ENCODE results near the gene AGMO.
"Not testable (repeated sequence)": the region's sequence is repeated elsewhere in the genome, so short reads cannot be mapped to it uniquely, and the experiment has no call there.

AGMO gene

DNA sequence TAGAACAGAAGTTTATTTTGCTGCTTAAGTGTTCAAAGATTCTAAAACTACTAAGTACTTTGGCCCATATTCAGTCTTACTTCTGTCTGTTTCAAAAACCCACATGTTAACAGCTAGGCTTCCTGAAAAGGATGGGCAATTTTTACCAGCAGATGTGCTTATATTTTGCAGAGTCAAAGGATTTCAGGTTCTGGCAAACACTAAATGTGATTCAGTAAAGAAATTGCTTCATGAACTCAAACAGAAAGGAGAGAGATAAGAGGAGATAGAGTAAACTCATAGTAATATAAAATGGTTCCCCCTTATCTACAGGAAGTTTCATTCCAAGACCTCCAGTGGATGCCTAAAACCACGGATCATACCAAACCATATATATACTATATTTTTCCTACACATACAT is 248.5 kb downstream of the AGMO start:
- Mint-ChIP-seq H3K36me3 (ENCODE audit: low read depth) (no peaks in the 10 kb centered on the region), H3K4me3 (no peak overlapping the region), H3K4me1 (ENCODE audit: low read depth) (no peaks in the 10 kb centered on the region)

DNA sequence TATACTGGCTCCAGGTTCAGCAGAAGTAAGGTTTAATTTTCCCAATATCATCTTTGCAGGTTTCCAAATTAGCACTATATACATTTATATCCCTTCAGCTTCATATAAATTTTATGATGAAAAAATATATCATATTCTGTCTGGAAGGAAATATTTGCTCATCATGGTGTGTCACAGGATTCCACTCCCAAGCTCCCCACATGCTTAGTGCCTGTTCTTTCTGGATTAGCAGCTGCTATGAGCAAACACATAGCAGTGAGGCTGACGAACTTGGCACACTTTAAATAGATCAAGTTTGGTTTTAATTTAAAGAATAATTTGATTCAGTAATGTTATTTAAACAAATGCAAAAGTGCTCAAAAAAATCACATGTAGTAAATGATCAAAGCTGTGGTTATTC is 251.9 kb downstream of the AGMO start:
- Mint-ChIP-seq H3K4me1 (ENCODE audit: low read depth) (no peaks in the 10 kb centered on the region), H3K4me3 (no peak overlapping the region), H3K9me3 (no peaks in the 10 kb centered on the region), H3K36me3 (ENCODE audit: low read depth) (no peaks in the 10 kb centered on the region), H3K27me3 (no peaks in the 10 kb centered on the region), H3K27ac (no peak overlapping the region)
- intact Hi-C loops (cut with micrococcal nuclease), result no loop called here

More for the DNA sequence above, 248.5 kb downstream of the AGMO start:
- no peaks in the 10 kb centered on the region for H3K9me3 Mint-ChIP-seq
- no peaks in the 10 kb centered on the region for H3K27me3 Mint-ChIP-seq
- intact Hi-C loops (cut with micrococcal nuclease), result no loop called here
- H3K27ac Mint-ChIP-seq, result no peak overlapping the region

DNA sequence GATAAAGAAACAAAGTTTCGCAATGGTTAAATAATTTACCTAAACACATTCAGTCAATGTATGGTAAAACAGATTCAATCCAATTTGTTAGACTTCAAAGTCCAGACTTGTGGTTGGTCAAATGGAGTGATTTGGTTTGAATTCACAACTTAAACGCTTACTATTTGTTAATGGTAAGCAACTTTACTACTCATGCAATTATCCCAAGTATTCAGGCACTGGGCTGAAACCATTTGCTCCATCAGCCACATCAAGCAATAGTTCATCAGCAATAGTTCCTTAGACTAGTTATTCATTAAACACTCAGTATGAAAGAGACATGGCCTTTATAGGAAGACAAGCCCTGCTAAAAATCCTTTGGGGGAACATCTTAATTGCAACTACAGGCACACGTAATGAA is 253.0 kb downstream of the AGMO start:
- H3K4me1 Mint-ChIP-seq (ENCODE audit: low read depth), result no peaks in the 10 kb centered on the region
- intact Hi-C loops (cut with micrococcal nuclease), result no loop called here
- H3K27me3 Mint-ChIP-seq, result no peaks in the 10 kb centered on the region
- no peaks in the 10 kb centered on the region for H3K9me3 Mint-ChIP-seq
- no peak overlapping the region for H3K4me3 Mint-ChIP-seq
- H3K36me3 Mint-ChIP-seq (ENCODE audit: low read depth), result no peaks in the 10 kb centered on the region
- H3K27ac Mint-ChIP-seq, result no peak overlapping the region

DNA sequence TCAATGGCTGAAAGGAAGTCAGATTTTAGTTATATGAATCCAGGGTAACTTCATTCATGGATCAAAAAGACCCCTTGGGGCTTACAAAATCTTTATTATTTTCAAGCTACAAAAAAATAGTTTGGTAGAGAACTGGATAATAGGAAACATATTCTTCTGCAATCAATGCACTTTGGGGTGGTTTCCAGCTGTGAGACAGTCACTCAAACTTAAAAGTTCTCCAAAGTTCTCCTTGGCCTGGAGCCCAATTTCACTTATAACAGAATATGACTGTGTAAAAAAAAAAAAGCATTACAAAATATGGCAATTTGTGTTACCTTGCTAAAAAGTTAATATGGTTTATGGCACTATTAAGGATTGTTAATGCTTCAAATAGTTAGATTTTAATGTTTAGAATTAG is 255.5 kb downstream of the AGMO start:
- intact Hi-C loops (cut with micrococcal nuclease), result no loop called here
- H3K4me1 Mint-ChIP-seq (ENCODE audit: low read depth), result no peaks in the 10 kb centered on the region

DNA sequence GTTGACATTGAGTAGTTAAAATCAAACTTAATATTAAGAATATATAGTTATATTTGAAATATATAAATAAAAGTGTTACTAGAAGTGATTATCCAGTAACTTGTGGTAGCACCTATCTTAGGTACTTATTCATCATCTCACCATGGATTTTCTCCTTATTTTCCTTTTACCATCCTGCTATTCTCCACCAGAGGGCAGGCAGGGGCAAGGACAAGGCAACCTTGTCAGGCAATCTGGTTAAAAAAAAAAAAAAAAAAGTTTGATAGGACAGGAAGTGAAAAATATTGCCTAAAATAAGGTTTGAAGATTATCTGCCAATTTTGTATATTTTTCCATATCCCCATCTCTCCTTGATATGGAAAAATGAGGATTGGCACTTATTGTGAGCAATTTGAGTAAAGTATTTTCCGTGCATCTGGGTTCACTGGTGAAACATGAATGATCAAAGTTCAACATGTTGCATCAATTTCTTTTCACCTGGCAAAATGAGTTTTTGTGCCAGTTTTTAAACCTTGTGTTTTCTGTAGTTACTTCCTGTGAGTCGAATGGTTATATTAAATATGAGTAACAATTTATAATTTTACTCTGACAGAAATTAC is 256.7 kb downstream of the AGMO start:
- no peak overlapping the region for H3K4me3 Mint-ChIP-seq
- no peak overlapping the region for H3K27ac Mint-ChIP-seq
- H3K27me3 Mint-ChIP-seq, result no peaks in the 10 kb centered on the region
- no peaks in the 10 kb centered on the region for H3K4me1 Mint-ChIP-seq (ENCODE audit: low read depth)
- H3K36me3 Mint-ChIP-seq (ENCODE audit: low read depth), result no peaks in the 10 kb centered on the region
- no peaks in the 10 kb centered on the region for H3K9me3 Mint-ChIP-seq
- intact Hi-C loops (cut with micrococcal nuclease), result no loop called here

More for the DNA sequence above, 255.5 kb downstream of the AGMO start:
- no peaks in the 10 kb centered on the region for H3K27me3 Mint-ChIP-seq
- no peaks in the 10 kb centered on the region for H3K36me3 Mint-ChIP-seq (ENCODE audit: low read depth)
- no peak overlapping the region for H3K4me3 Mint-ChIP-seq
- no peaks in the 10 kb centered on the region for H3K9me3 Mint-ChIP-seq
- H3K27ac Mint-ChIP-seq, result no peak overlapping the region

DNA sequence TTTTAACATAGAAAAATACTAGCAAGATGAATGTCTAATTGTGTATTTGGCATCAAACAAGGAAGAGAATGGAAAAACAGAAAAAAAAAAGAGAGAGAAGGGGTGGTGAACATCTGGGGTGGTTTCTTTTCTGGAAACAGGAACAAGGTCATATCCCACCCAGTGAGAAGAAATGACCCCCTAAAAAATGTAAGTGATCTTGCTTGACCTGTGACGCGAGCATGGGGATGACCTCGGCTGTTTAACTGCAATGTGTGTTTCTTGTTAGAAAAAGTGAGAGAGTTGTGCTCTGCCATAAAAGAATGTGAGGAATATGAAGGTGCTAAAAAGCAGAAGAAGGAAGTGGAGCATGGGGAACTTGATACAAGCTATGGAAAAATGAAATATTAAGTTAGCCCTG is 258.5 kb downstream of the AGMO start:
- no peaks in the 10 kb centered on the region for H3K36me3 Mint-ChIP-seq (ENCODE audit: low read depth)
- H3K4me3 Mint-ChIP-seq, result no peak overlapping the region
- no peak overlapping the region for H3K27ac Mint-ChIP-seq
- H3K4me1 Mint-ChIP-seq (ENCODE audit: low read depth), result no peaks in the 10 kb centered on the region
- no peaks in the 10 kb centered on the region for H3K9me3 Mint-ChIP-seq
- no peaks in the 10 kb centered on the region for H3K27me3 Mint-ChIP-seq
- intact Hi-C loops (cut with micrococcal nuclease), result loop anchor here (5.0 kb wide), 1 partner anchor 769 kb away; no protein-coding TSS in a partner anchor

DNA sequence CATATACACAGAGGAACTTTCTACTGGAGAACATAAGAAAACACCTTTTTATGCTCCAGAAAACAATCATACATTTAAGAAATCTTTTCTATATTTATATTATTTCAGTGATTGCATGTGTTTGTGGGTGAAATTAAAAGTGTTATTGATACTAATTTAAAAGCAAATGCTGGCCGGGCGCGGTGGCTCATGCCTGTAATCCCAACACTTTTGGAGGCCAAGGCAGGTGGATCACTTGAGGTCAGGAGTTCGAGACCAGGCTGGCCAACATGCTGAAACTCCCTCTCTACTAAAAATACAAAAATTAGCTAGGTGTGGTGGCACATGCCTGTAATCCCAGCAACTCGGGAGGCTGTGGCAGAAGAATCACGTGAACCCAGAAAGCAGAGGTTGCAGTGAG is 260.8 kb downstream of the AGMO start:
- not testable (repeated sequence) for H3K4me1 Mint-ChIP-seq (ENCODE audit: low read depth); H3K9me3 Mint-ChIP-seq; H3K27me3 Mint-ChIP-seq; H3K27ac Mint-ChIP-seq; H3K36me3 Mint-ChIP-seq (ENCODE audit: low read depth); H3K4me3 Mint-ChIP-seq
- intact Hi-C loops (cut with micrococcal nuclease), result loop anchor here (5.0 kb wide), 1 partner anchor 771 kb away; no protein-coding TSS in a partner anchor

DNA sequence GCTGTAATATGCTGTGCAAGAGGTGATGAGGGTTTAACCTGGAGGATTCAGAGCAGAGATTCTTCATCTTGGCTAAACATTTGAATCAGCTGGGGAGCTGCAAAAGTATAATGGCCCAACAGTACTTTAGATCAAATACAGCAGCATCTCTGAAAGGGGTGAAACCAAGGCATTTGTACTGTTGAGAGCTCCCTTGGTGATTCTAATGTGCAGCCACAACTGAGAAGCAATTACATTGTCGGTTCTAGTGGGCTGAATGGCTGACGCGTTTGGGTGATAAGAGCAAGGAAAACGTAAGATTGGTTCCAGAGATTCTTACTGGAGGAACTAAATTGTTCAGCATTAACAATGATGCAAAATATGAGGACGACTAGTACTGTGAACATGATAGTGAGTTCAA is 269.7 kb downstream of the AGMO start:
- intact Hi-C loops (cut with micrococcal nuclease), result no loop called here
- Mint-ChIP-seq H3K9me3 (no peaks in the 10 kb centered on the region), H3K27ac (no peak overlapping the region), H3K4me3 (no peak overlapping the region), H3K4me1 (ENCODE audit: low read depth) (no peaks in the 10 kb centered on the region), H3K36me3 (ENCODE audit: low read depth) (no peaks in the 10 kb centered on the region), H3K27me3 (no peaks in the 10 kb centered on the region)

DNA sequence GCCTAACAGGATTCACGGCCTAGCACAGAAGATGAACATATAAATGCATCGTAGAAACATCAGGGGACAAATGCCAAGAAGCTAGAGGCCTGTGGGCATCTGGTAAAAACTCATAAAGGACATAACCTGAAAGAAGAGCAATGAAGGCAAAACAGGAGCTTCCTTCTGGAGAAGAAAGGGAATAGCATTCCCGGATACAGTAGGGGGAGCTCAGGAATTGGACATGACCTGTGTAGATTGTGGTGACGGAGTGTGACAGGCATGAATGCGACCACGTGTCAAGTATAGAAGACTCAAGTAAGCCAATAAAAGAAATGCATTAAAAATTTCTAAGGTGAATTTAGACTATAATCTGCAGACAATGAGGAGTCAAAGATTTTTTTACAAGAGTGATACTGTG is 270.1 kb downstream of the AGMO start:
- no peak overlapping the region for H3K4me3 Mint-ChIP-seq
- no peak overlapping the region for H3K27ac Mint-ChIP-seq
- no peaks in the 10 kb centered on the region for H3K4me1 Mint-ChIP-seq (ENCODE audit: low read depth)
- intact Hi-C loops (cut with micrococcal nuclease), result no loop called here
- H3K36me3 Mint-ChIP-seq (ENCODE audit: low read depth), result no peaks in the 10 kb centered on the region
- no peaks in the 10 kb centered on the region for H3K27me3 Mint-ChIP-seq
- H3K9me3 Mint-ChIP-seq, result no peaks in the 10 kb centered on the region

DNA sequence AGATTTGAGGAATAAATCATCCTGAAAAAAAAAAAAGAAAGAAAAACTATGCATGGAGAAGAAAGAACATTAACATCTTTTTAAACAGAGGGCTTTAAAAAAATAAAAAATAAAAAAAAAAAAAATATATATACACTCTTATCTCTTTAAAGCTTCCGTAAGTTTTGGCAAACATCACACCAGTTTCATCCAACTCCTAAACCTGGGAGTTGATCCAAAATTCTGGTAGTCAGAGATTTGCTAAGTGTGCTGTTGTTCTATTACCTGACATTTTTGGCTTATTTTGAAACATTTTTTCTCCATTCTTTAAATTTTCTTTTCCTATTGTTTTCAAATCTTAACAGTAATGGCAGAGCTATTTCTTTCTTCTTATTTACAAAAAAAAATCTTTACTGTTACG is 273.1 kb downstream of the AGMO start:
- Mint-ChIP-seq H3K4me1 (ENCODE audit: low read depth) (no peaks in the 10 kb centered on the region), H3K27ac (no peak overlapping the region), H3K36me3 (ENCODE audit: low read depth) (no peaks in the 10 kb centered on the region), H3K4me3 (no peak overlapping the region), H3K27me3 (no peaks in the 10 kb centered on the region), H3K9me3 (peaks cover 17% of the 10 kb centered on the region)
- intact Hi-C loops (cut with micrococcal nuclease), result no loop called here

DNA sequence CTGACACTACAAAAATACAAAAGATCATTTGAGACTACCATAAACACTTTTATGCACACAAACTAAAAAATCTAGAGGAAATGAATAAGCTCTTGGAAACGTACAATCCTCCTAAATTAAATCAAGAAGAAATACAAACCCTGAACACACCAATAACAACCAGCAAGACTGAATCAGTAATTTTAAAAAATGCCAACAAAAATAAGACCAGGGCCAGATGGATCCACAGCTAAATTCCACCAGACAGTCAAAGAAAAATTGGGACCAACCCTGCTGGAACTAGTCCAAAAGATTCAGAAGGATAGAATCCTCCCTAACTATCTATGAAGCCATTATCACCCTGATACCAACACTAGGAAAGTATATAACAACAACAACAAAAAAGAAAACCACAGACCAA is 277.4 kb downstream of the AGMO start:
- Mint-ChIP-seq H3K4me1 (ENCODE audit: low read depth) (no peaks in the 10 kb centered on the region), H3K27me3 (no peaks in the 10 kb centered on the region), H3K4me3 (no peak overlapping the region), H3K27ac (no peak overlapping the region), H3K36me3 (ENCODE audit: low read depth) (no peaks in the 10 kb centered on the region), H3K9me3 (peaks cover 55% of the 10 kb centered on the region)
- intact Hi-C loops (cut with micrococcal nuclease), result no loop called here

DNA sequence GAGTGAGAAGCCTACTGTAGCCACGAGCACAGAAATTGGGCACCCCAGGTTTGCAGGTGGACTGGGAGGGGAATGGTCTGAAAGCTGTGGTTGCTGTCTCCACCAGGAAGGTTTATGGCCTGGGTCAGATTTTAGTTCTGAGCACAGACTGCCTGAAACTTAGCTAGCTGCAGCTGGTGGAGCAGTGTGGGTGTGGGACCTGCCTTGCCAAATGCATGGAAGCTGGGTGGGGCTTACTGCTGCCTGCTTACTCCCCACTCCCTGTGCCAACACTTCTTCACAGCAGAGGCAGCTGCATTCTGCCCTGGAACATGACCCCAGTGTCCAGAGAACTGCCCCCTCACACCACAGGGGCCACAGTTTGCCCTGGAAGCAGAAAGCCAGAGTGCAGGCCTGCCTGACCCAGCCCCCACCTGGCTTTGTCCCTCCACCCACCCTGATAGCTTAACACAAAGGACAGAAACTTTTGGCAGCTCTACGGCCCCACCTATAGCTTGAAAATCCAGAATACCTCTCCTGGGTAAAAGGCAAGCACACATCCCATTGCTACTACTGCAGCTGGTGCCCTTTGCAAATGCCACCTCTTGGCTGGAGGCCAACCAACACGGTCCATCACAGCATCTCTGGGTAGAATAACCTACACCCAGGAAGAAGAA is 281.6 kb downstream of the AGMO start:
- no peaks in the 10 kb centered on the region for H3K4me1 Mint-ChIP-seq (ENCODE audit: low read depth)
- H3K9me3 Mint-ChIP-seq, result peaks cover 94% of the 10 kb centered on the region
- H3K36me3 Mint-ChIP-seq (ENCODE audit: low read depth), result no peaks in the 10 kb centered on the region
- no peak overlapping the region for H3K4me3 Mint-ChIP-seq
- H3K27ac Mint-ChIP-seq, result no peak overlapping the region
- intact Hi-C loops (cut with micrococcal nuclease), result no loop called here
- no peaks in the 10 kb centered on the region for H3K27me3 Mint-ChIP-seq

DNA sequence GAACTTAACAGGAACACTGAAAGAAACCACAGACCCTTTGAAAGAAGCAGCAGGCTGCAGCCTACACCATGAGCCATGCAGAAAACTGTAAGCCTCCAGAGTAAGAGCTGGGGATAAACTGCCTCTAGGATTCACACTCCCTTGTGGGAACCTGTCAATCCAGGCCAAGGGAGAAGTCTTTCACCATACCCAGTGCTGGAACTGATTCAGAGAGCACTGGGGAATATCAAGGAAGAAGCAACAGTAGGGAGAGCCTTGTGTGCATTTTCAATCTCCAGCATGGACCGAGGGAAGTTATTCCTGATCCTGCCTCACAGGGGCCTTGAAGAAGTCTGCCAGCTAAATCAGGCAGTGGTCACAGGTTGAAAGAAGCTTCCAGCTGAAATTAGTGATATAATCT is 282.2 kb downstream of the AGMO start:
- no peak overlapping the region for H3K27ac Mint-ChIP-seq
- no peaks in the 10 kb centered on the region for H3K36me3 Mint-ChIP-seq (ENCODE audit: low read depth)
- H3K4me3 Mint-ChIP-seq, result no peak overlapping the region
- peaks cover 90% of the 10 kb centered on the region for H3K9me3 Mint-ChIP-seq
- intact Hi-C loops (cut with micrococcal nuclease), result no loop called here
- H3K27me3 Mint-ChIP-seq, result no peaks in the 10 kb centered on the region
- H3K4me1 Mint-ChIP-seq (ENCODE audit: low read depth), result no peaks in the 10 kb centered on the region

DNA sequence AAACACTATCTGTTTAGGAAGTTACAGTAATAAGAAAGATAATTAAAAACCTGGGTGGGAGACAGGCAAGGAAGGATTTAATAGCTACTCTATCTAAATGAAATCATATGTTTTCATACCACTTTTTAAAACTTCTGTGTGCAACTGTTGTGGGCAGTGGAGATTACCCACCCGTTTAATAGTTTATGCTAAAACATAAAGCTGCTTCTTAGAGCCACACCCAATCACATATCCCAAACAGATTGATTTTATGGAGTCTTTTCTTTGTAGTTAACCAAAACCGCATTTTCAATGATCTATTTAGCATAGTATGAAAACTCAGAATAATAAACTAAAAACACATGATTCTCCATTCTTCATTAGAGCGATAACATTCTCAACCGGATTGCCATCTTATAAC is 304.1 kb downstream of the AGMO start:
- Mint-ChIP-seq H3K36me3 (ENCODE audit: low read depth) (no peaks in the 10 kb centered on the region), H3K4me1 (ENCODE audit: low read depth) (no peaks in the 10 kb centered on the region), H3K27ac (no peak overlapping the region), H3K4me3 (no peak overlapping the region), H3K27me3 (no peaks in the 10 kb centered on the region), H3K9me3 (peaks cover 66% of the 10 kb centered on the region)
- intact Hi-C loops (cut with micrococcal nuclease), result no loop called here

DNA sequence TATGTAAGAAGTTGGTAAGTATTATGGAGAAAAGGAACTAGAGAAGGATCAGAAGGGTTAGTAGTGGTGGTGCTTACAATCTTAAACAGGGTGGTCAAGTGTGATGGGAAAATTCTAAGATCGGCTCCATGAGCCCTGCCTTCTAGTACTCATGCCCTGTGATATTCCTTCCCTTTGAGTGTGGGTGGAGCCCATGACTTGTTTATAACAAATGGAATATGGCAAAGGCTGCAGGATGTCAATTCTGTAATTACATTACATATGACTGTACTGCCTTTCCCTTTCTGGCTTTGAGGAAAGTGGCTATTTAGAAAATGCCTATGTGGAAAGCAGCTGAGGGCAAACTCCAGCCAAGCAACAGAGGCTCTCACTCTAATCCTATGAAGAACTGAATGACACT is 309.6 kb downstream of the AGMO start:
- Mint-ChIP-seq H3K27me3 (no peaks in the 10 kb centered on the region), H3K27ac (no peak overlapping the region), H3K36me3 (ENCODE audit: low read depth) (no peaks in the 10 kb centered on the region)

More for the DNA sequence above, 309.6 kb downstream of the AGMO start:
- no peak overlapping the region for H3K4me3 Mint-ChIP-seq
- H3K4me1 Mint-ChIP-seq (ENCODE audit: low read depth), result no peaks in the 10 kb centered on the region
- H3K9me3 Mint-ChIP-seq, result peaks cover 22% of the 10 kb centered on the region
- intact Hi-C loops (cut with micrococcal nuclease), result no loop called here
